Activated CD8-positive, alpha-beta T cell treated with anti-CD3 and anti-CD28 coated beads for 36 hours (primary cell): ENCODE data around the gene LMO2. TPM values are rescaled to one million over a fixed set of nuclear protein-coding genes. Genes with fewer than 3 reads are reported as not detected.

Experiments used
- ATAC-seq: fragments of 200-7000 bp; cut with Tn5 transposase; one replicate; pipeline ENCODE4 v1.10.0; 2021; ENCODE audit warnings: mild to moderate bottlenecking, moderate library complexity
- CTCF ChIA-PET: fragments of 350-600 bp; sonication (Branson Sonifier 250); formaldehyde crosslinking; loops from one replicate; lab custom pipeline; 2021; ENCODE audit warnings: antibody characterized with exemption; lab: Charles Lee
- POLR2A ChIA-PET: fragments of 350-600 bp; sonication (Branson Sonifier 250); formaldehyde crosslinking; loops from one replicate; lab custom pipeline; 2021; ENCODE audit warnings: antibody characterized with exemption; lab: Charles Lee
- DNase-seq: peaks from one replicate; pipeline ENCODE4 v3.0.0-alpha.2; 2020
- H3K27ac Mint-ChIP-seq: one replicate; pipeline ENCODE4 v1.8.0; 2021; ENCODE audit warnings: mild to moderate bottlenecking, mixed read lengths
- H3K27me3 Mint-ChIP-seq: one replicate; pipeline ENCODE4 v1.8.0; 2021; ENCODE audit warnings: mixed read lengths
- H3K36me3 Mint-ChIP-seq: one replicate; pipeline ENCODE4 v1.8.0; 2021; ENCODE audit warnings: low read depth, mixed read lengths
- H3K4me1 Mint-ChIP-seq: one replicate; pipeline ENCODE4 v1.8.0; 2021; ENCODE audit warnings: low read depth, mixed read lengths
- H3K4me3 Mint-ChIP-seq: one replicate; pipeline ENCODE4 v1.8.0; 2021; ENCODE audit warnings: mild to moderate bottlenecking, moderate library complexity, mixed read lengths
- H3K9me3 Mint-ChIP-seq: one replicate; pipeline ENCODE4 v1.8.0; 2021; ENCODE audit warnings: mixed read lengths
- CTCF ChIP-seq: fragments of 200-600 bp; IDR thresholded peaks from one replicate; pipeline ENCODE4 v1.8.0; 2022; ENCODE audit warnings: antibody characterized with exemption, mild to moderate bottlenecking
- intact Hi-C: fragments of 100-400 bp; cut with micrococcal nuclease; formaldehyde crosslinking; loops from one replicate; pipeline ENCODE4 v1.10.0; 2022
- total RNA-seq, 2 experiments: library from RNA; stranded (reverse); gene quantifications; one replicate each; pipeline ENCODE4 v1.2.3, GENCODE V29; 2021

The LMO2 gene
- total RNA-seq, 2 experiments from 2014 or later, result not detected

- ATAC-seq, result no peak
- ChIA-PET CTCF (interaction anchor here (0.8 to 1.4 kb wide), 2 partner anchors 17 to 53 kb away, joined by 3 to 9 read pairs; no protein-coding TSS in a partner anchor), POLR2A (interaction anchor here (1.2 kb wide), 1 partner anchor 17 kb away, joined by 3 read pairs; no protein-coding TSS in a partner anchor)
- Mint-ChIP-seq H3K36me3 (no peaks in the 10 kb centered on the region), H3K9me3 (peaks cover 6% of the 10 kb centered on the region), H3K4me3 (no peak overlapping the region), H3K27me3 (peaks cover 31% of the 10 kb centered on the region), H3K4me1 (peaks cover 2% of the 10 kb centered on the region), H3K27ac (no peak overlapping the region)
- TF ChIP-seq CTCF, result no peak
- intact Hi-C loops, result no loop called here
- DNase-seq, result no peak
Observed at GRCh38 chr11:33910296-33910957, 18.6 kb upstream of the LMO2 start.

GRCh38 chr11:33909552-33909951 is 17.7 kb upstream of the LMO2 start:
- Mint-ChIP-seq H3K4me3 (no peak overlapping the region), H3K9me3 (peaks cover 6% of the 10 kb centered on the region), H3K36me3 (no peaks in the 10 kb centered on the region), H3K27me3 (peaks cover 35% of the 10 kb centered on the region), H3K4me1 (peaks cover 2% of the 10 kb centered on the region), H3K27ac (no peak overlapping the region)
- intact Hi-C loops, result no loop called here
- DNase-seq, result no peak
- TF ChIP-seq CTCF, result no peak
- POLR2A ChIA-PET, result interaction anchor here (0.6 kb wide), 1 partner anchor 590 kb away, joined by 4 read pairs; no protein-coding TSS in a partner anchor
- CTCF ChIA-PET, result no interaction called here
- ATAC-seq, result no peak

GRCh38 chr11:33909150-33909549 is 17.3 kb upstream of the LMO2 start:
- POLR2A ChIA-PET, result interaction anchor here (0.6 kb wide), 1 partner anchor 591 kb away, joined by 4 read pairs; no protein-coding TSS in a partner anchor
- no peak for ATAC-seq
- intact Hi-C loops, result no loop called here
- Mint-ChIP-seq H3K4me1 (peaks cover 2% of the 10 kb centered on the region), H3K4me3 (no peak overlapping the region), H3K27ac (no peak overlapping the region), H3K9me3 (peaks cover 4% of the 10 kb centered on the region), H3K27me3 (peaks cover 35% of the 10 kb centered on the region), H3K36me3 (no peaks in the 10 kb centered on the region)
- CTCF ChIA-PET, result interaction anchor here (0.6 kb wide), 1 partner anchor 51 kb away, joined by 3 read pairs; no protein-coding TSS in a partner anchor
- DNase-seq, result no peak
- no peak for TF ChIP-seq CTCF

- DNase-seq, result no peak
- POLR2A ChIA-PET, result no interaction called here
- H3K36me3 Mint-ChIP-seq, result no peaks in the 10 kb centered on the region
- intact Hi-C loops, result no loop called here
- no peaks in the 10 kb centered on the region for H3K9me3 Mint-ChIP-seq
- peaks cover 40% of the 10 kb centered on the region for H3K27me3 Mint-ChIP-seq
- H3K4me1 Mint-ChIP-seq, result peaks cover 2% of the 10 kb centered on the region
- H3K4me3 Mint-ChIP-seq, result no peak overlapping the region
- no peak for ATAC-seq
- CTCF ChIA-PET, result no interaction called here
- no peak for TF ChIP-seq CTCF
- no peak overlapping the region for H3K27ac Mint-ChIP-seq
Observed at GRCh38 chr11:33907421-33907820, 15.5 kb upstream of the LMO2 start.

GRCh38 chr11:33906484-33907186 is 14.8 kb upstream of the LMO2 start:
- ATAC-seq (no peak), DNase-seq (no peak)
- H3K27me3 Mint-ChIP-seq, result peaks cover 43% of the 10 kb centered on the region
- H3K27ac Mint-ChIP-seq, result no peak overlapping the region
- intact Hi-C loops, result no loop called here
- no peak for TF ChIP-seq CTCF
- H3K36me3 Mint-ChIP-seq, result no peaks in the 10 kb centered on the region
- CTCF ChIA-PET, result no interaction called here
- H3K9me3 Mint-ChIP-seq, result no peaks in the 10 kb centered on the region
- POLR2A ChIA-PET, result no interaction called here
- no peak overlapping the region for H3K4me3 Mint-ChIP-seq
- peaks cover 2% of the 10 kb centered on the region for H3K4me1 Mint-ChIP-seq
